Effector memory CD8-positive, alpha-beta T cell (primary cell): ENCODE data around the gene BNC2.

ENCODE experiments used
- ATAC-seq: fragments of 150-1000 bp; cut with Tn5 transposase; replicated peaks from 2 replicates; pipeline ENCODE4 v1.10.0; 2021; ENCODE audit warnings: mild to moderate bottlenecking, moderate library complexity
- DNase-seq, 3 experiments: peaks; one replicate each; pipeline ENCODE4 v3.0.0; 2021
- H3K27ac Mint-ChIP-seq, 2 donors: one replicate each; pipeline ENCODE4 v1.8.0; 2022; ENCODE audit warnings: mild to moderate bottlenecking in 2 of 2, mixed read lengths in 2 of 2, moderate library complexity in 2 of 2
- H3K27me3 Mint-ChIP-seq, 2 donors: one replicate each; pipeline ENCODE4 v1.8.0; 2022; ENCODE audit warnings: mixed read lengths in 2 of 2
- H3K36me3 Mint-ChIP-seq: one replicate; pipeline ENCODE4 v1.8.0; 2022; ENCODE audit warnings: mild to moderate bottlenecking, moderate library complexity, mixed read lengths; ENCODE audit not compliant: insufficient read depth
- H3K4me1 Mint-ChIP-seq, 2 donors: one replicate each; pipeline ENCODE4 v1.8.0; 2022; ENCODE audit warnings: low read depth in 2 of 2, mixed read lengths in 2 of 2
- H3K4me3 Mint-ChIP-seq, 2 donors: one replicate each; pipeline ENCODE4 v1.8.0; 2022; ENCODE audit warnings: mild to moderate bottlenecking in 2 of 2, mixed read lengths in 2 of 2, moderate library complexity in 2 of 2
- H3K9me3 Mint-ChIP-seq, 2 donors: one replicate each; pipeline ENCODE4 v1.8.0; 2022; ENCODE audit warnings: mixed read lengths in 2 of 2

BNC2 gene

GRCh38 chr9:16653491-16654399 is 216.7 kb downstream of the BNC2 start:
- Mint-ChIP-seq H3K27ac (no peak overlapping the region), H3K36me3 (no peaks in the 10 kb centered on the region), H3K27me3 (no peaks in the 10 kb centered on the region), H3K4me1 (no peaks in the 10 kb centered on the region), H3K4me3 (no peak overlapping the region), H3K9me3 (peaks cover 4 to 7% of the 10 kb centered on the region in 2 donors)
- DNase-seq (no peak), ATAC-seq (no peak)

GRCh38 chr9:16652582-16652981 is 217.9 kb downstream of the BNC2 start:
- H3K27ac Mint-ChIP-seq, result no peak overlapping the region
- ATAC-seq (no peak), DNase-seq (no peak)
- H3K9me3 Mint-ChIP-seq, result peaks cover 0 to 4% of the 10 kb centered on the region in 2 donors
- H3K4me3 Mint-ChIP-seq, result no peak overlapping the region
- no peaks in the 10 kb centered on the region for H3K27me3 Mint-ChIP-seq
- no peaks in the 10 kb centered on the region for H3K4me1 Mint-ChIP-seq
- no peaks in the 10 kb centered on the region for H3K36me3 Mint-ChIP-seq

- ATAC-seq (no peak), DNase-seq (no peak)
- Mint-ChIP-seq H3K27ac (no peak overlapping the region), H3K36me3 (peaks cover under 1% of the 10 kb centered on the region), H3K4me1 (no peaks in the 10 kb centered on the region), H3K4me3 (no peak overlapping the region), H3K9me3 (peaks cover 2 to 7% of the 10 kb centered on the region in 2 donors), H3K27me3 (no peaks in the 10 kb centered on the region)
These were observed 219.0 kb downstream of the BNC2 start for GRCh38 chr9:16651446-16651964.

GRCh38 chr9:16645970-16646369 is 224.5 kb downstream of the BNC2 start:
- Mint-ChIP-seq H3K36me3 (peaks cover 4% of the 10 kb centered on the region), H3K4me3 (no peak overlapping the region), H3K27me3 (no peaks in the 10 kb centered on the region), H3K4me1 (no peaks in the 10 kb centered on the region), H3K9me3 (peaks cover 0 to 13% of the 10 kb centered on the region in 2 donors), H3K27ac (no peak overlapping the region)
- no peak for DNase-seq
- ATAC-seq, result no peak

- H3K9me3 Mint-ChIP-seq, result peaks cover 0 to 13% of the 10 kb centered on the region in 2 donors
- ATAC-seq (no peak), DNase-seq (no peak)
- no peaks in the 10 kb centered on the region for H3K4me1 Mint-ChIP-seq
- peaks cover 4% of the 10 kb centered on the region for H3K36me3 Mint-ChIP-seq
- no peak overlapping the region for H3K4me3 Mint-ChIP-seq
- no peaks in the 10 kb centered on the region for H3K27me3 Mint-ChIP-seq
- no peak overlapping the region for H3K27ac Mint-ChIP-seq
These were observed 227.9 kb downstream of the BNC2 start for GRCh38 chr9:16642421-16643109.

GRCh38 chr9:16640649-16641048 is 229.8 kb downstream of the BNC2 start:
- ATAC-seq, result no peak
- H3K27me3 Mint-ChIP-seq, result no peaks in the 10 kb centered on the region
- H3K9me3 Mint-ChIP-seq, result no peaks in the 10 kb centered on the region
- H3K36me3 Mint-ChIP-seq, result no peaks in the 10 kb centered on the region
- no peak for DNase-seq
- no peaks in the 10 kb centered on the region for H3K4me1 Mint-ChIP-seq
- no peak overlapping the region for H3K27ac Mint-ChIP-seq
- no peak overlapping the region for H3K4me3 Mint-ChIP-seq

- Mint-ChIP-seq H3K4me3 (no peak overlapping the region), H3K4me1 (no peaks in the 10 kb centered on the region)
These were observed 230.8 kb downstream of the BNC2 start for GRCh38 chr9:16639644-16640043.

GRCh38 chr9:16637911-16638310 is 232.6 kb downstream of the BNC2 start:
- no peaks in the 10 kb centered on the region for H3K9me3 Mint-ChIP-seq
- no peaks in the 10 kb centered on the region for H3K4me1 Mint-ChIP-seq
- no peaks in the 10 kb centered on the region for H3K36me3 Mint-ChIP-seq
- H3K4me3 Mint-ChIP-seq, result no peak overlapping the region
- H3K27ac Mint-ChIP-seq, result no peak overlapping the region
- no peaks in the 10 kb centered on the region for H3K27me3 Mint-ChIP-seq
- ATAC-seq (no peak), DNase-seq (no peak)

More at GRCh38 chr9:16639644-16640043, 230.8 kb downstream of the BNC2 start:
- no peak for ATAC-seq
- no peak for DNase-seq
- Mint-ChIP-seq H3K27me3 (no peaks in the 10 kb centered on the region), H3K36me3 (no peaks in the 10 kb centered on the region), H3K27ac (no peak overlapping the region), H3K9me3 (no peaks in the 10 kb centered on the region)

GRCh38 chr9:16637218-16637617 is 233.3 kb downstream of the BNC2 start:
- H3K4me3 Mint-ChIP-seq, result no peak overlapping the region
- no peaks in the 10 kb centered on the region for H3K9me3 Mint-ChIP-seq
- DNase-seq (no peak), ATAC-seq (no peak)
- H3K36me3 Mint-ChIP-seq, result no peaks in the 10 kb centered on the region
- no peak overlapping the region for H3K27ac Mint-ChIP-seq
- H3K27me3 Mint-ChIP-seq, result no peaks in the 10 kb centered on the region
- no peaks in the 10 kb centered on the region for H3K4me1 Mint-ChIP-seq

- DNase-seq, result no peak
- no peaks in the 10 kb centered on the region for H3K36me3 Mint-ChIP-seq
- H3K27ac Mint-ChIP-seq, result no peak overlapping the region
- no peak for ATAC-seq
- no peaks in the 10 kb centered on the region for H3K4me1 Mint-ChIP-seq
- H3K27me3 Mint-ChIP-seq, result no peaks in the 10 kb centered on the region
- no peak overlapping the region for H3K4me3 Mint-ChIP-seq
- H3K9me3 Mint-ChIP-seq, result peaks cover 0 to 2% of the 10 kb centered on the region in 2 donors
These were observed 236.7 kb downstream of the BNC2 start for GRCh38 chr9:16633794-16634193.

- Mint-ChIP-seq H3K27ac (no peak overlapping the region), H3K4me1 (no peaks in the 10 kb centered on the region), H3K9me3 (peaks cover 5 to 7% of the 10 kb centered on the region in 2 donors), H3K27me3 (no peaks in the 10 kb centered on the region), H3K36me3 (no peaks in the 10 kb centered on the region), H3K4me3 (no peak overlapping the region)
- DNase-seq (no peak), ATAC-seq (no peak)
These were observed 242.1 kb downstream of the BNC2 start for GRCh38 chr9:16628413-16628812.

- H3K36me3 Mint-ChIP-seq, result no peaks in the 10 kb centered on the region
- peaks cover 5 to 7% of the 10 kb centered on the region in 2 donors for H3K9me3 Mint-ChIP-seq
- DNase-seq (no peak), ATAC-seq (no peak)
- H3K4me3 Mint-ChIP-seq, result no peak overlapping the region
- no peaks in the 10 kb centered on the region for H3K4me1 Mint-ChIP-seq
- no peaks in the 10 kb centered on the region for H3K27me3 Mint-ChIP-seq
- no peak overlapping the region for H3K27ac Mint-ChIP-seq
These were observed 242.5 kb downstream of the BNC2 start for GRCh38 chr9:16627967-16628366.

- Mint-ChIP-seq H3K9me3 (peaks cover 5 to 7% of the 10 kb centered on the region in 2 donors), H3K27me3 (no peaks in the 10 kb centered on the region), H3K4me3 (no peak overlapping the region), H3K4me1 (no peaks in the 10 kb centered on the region), H3K36me3 (no peaks in the 10 kb centered on the region), H3K27ac (no peak overlapping the region)
- ATAC-seq, result no peak
- no peak for DNase-seq
These were observed 242.9 kb downstream of the BNC2 start for GRCh38 chr9:16627521-16627920.
